ENCODE measurements around the gene CCDC136.

The CCDC136 gene

DNA sequence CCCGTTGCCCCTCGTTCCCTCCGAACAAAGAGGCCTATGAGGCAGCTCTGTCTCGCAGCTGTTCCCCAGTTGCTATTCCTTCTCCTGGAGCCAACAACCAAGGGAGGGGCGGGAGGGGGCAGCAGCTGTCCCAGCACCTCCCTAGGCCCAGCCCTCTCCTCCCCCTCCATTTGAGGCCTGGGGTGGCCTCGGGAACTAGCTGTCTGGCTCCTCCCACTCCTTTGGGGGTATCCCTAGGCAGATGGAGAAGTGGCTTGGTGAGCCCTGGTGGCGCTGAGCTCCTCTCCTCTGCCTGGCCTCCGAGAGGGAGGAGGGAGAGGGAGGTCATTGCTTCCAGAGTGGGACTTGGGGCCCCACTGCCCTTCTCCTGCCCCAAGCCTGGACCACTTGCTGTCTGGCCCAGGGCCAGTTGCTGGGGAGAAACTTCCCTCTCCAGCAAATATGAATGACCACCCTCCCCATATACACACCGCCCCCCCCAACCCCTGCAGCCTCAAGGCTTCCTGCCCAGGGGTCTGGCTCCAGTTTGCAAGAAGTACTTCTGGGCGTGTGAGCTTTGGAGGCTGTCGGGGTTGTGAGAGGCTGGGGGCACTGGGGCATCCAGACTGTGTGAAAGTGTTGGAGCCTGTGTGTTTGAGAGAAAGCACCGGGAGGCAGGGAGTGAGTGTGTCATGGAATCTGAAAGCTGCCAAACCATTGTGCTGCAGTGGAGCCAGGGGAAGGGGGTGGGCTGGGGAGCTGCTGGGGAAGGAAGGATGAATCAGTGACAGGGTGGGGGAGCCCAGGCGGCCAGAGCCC lies 41.6 kb downstream of the CCDC136 start:
- no peak for DNase-seq

DNA sequence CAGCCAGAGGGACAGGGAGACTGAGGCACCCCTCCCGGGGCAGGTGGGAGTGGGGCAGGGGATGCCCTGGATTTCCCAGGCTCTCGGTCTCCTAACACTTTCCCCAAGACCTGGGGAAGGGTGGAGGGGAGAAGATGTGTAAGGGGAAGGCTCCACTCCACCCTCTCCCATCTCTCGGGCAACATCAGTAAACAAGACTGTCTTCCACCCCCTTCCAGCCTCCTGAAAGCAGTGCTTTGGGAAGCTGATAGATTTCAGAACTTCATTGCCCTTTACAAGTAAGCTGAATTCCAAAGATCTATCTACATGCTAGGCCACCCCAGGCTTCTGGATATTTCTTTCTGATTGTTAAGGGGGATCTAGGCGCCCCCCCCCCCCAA lies 42.2 kb downstream of the CCDC136 start:
- DNase-seq = no peak

DNA sequence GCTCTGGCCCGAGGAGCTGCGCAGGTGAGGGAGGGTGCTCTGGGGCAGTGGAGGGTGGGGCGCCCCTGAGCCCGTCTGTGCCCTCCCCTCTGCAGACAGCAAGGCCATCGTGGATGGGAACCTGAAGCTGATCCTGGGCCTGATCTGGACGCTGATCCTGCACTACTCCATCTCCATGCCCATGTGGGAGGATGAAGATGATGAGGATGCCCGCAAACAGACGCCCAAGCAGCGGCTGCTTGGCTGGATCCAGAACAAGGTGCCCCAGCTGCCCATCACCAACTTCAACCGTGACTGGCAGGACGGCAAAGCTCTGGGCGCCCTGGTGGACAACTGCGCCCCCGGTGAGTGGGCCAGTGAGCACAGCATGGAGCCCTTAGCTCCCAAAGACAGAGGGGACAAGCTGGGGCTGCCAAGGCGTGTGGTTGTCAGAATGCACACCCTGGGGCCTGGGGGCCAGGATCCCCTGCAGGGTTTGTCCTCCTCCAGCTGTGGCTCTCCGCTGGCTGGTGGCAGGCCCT lies 43.5 kb downstream of the CCDC136 start:
- DNase-seq = no peak

- DNase-seq = no peak
Measured at GRCh38 chr7:128835790-128836641, 44.2 kb downstream of the CCDC136 start.

GRCh38 chr7:128836729-128837348 lies 45.1 kb downstream of the CCDC136 start:
- no peak for DNase-seq

DNA sequence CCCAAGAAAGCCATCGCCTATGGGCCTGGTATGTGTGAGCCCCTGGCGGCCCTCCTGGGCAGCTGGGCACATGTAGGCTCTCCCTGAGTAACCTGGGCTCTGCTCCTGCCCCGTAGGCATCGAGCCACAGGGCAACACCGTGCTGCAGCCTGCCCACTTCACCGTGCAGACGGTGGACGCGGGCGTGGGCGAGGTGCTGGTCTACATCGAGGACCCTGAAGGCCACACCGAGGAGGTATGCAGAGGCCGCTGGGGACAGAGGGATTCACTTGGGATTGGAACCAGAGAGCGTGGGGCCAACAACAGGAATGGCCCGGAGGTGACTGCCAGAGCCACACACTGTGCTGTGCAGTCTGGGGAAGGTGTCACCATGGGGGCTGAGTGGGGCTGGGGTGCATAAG lies 45.8 kb downstream of the CCDC136 start:
- DNase-seq = no peak

DNA sequence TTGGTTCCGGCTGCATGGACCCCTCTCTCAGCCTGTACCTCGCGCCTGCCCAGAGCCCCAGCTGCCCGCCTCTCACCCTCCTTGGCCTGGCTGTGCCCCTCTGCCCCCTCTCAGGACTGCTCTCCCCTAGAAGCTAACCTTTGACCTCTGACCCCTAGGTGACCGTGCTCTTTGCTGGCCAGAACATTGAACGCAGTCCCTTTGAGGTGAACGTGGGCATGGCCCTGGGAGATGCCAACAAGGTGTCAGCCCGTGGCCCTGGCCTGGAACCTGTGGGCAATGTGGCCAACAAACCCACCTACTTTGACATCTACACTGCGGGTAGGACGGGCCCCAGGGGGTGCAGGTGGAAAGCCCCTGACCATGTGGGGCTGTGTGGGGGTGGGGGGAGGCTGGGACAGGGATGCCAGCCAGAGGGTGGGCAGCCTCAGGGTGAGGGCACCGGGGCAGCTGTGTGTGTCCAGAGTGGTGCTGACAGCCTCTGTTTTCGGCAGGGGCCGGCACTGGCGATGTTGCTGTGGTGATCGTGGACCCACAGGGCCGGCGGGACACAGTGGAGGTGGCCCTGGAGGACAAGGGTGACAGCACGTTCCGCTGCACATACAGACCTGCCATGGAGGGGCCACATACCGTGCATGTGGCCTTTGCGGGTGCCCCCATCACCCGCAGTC lies 46.5 kb downstream of the CCDC136 start:
- no peak for DNase-seq

- DNase-seq = no peak
Measured at GRCh38 chr7:128838981-128839731, 47.4 kb downstream of the CCDC136 start.

GRCh38 chr7:128839751-128840177 lies 48.0 kb downstream of the CCDC136 start:
- no peak for DNase-seq

- no peak for DNase-seq
Measured at GRCh38 chr7:128840326-128841170, 48.8 kb downstream of the CCDC136 start.

GRCh38 chr7:128841171-128841690 lies 49.5 kb downstream of the CCDC136 start:
- no peak for DNase-seq

GRCh38 chr7:128841921-128842673 lies 50.3 kb downstream of the CCDC136 start:
- DNase-seq = no peak

DNA sequence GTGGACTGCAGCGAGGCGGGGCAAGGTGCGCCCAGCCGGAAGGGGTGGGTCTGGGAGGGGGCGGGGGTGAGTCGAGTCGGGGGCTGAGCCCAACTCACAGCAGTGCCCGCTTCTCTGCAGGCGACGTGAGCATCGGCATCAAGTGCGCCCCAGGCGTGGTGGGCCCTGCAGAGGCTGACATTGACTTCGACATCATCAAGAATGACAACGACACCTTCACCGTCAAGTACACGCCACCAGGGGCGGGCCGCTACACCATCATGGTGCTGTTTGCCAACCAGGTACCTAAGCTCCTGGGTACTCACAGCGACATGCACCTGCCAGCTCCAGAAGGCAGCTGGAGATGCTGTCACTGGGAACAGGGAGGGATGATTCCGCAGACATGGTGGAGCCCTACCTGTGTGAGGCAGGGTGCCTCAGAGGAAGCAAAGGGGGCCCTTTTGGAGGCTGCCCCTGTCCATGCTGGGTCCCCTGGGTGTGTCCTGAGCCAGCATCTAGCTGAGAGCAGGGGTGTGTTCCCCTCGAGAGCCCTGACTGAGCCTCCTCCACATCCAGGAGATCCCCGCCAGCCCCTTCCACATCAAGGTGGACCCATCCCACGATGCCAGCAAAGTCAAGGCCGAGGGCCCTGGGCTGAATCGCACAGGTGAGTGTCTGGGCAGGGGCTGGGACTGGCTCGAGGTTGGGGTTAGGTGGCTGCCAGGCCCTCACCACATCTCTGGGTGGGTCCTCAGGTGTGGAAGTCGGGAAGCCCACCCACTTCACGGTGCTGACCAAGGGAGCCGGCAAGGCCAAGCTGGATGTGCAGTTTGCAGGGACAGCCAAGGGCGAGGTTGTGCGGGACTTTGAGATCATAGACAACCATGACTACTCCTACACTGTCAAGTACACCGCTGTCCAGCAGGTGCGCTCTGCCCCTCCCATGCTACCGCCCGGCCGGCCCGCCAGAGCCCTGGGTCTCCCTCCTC lies 51.2 kb downstream of the CCDC136 start:
- DNase-seq = no peak

DNA sequence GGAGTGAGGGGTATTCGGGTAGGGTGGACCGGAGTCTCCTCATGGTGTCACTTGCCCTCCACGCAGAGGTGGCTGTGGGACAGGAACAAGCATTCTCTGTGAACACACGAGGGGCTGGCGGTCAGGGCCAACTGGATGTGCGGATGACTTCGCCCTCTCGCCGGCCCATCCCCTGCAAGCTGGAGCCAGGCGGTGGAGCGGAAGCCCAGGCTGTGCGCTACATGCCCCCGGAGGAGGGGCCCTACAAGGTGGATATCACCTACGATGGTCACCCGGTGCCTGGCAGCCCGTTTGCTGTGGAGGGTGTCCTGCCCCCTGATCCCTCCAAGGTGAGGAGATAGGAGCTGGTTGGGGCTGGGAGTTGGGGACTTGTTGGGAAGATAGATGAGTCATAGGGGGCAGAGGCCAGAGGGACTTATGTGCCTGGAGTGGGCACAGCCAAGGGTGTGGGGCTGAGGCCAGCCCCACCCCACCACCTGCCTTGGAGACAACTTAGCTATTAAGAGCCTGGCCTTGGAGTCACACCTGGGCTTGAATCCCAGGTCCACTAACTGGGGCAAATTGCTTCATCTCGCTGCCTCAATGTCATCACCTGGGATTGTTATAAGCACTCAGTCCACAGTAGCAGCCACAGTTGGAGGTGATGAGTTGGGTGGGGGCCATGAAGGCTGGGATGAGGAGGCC lies 52.3 kb downstream of the CCDC136 start:
- no peak for DNase-seq

DNA sequence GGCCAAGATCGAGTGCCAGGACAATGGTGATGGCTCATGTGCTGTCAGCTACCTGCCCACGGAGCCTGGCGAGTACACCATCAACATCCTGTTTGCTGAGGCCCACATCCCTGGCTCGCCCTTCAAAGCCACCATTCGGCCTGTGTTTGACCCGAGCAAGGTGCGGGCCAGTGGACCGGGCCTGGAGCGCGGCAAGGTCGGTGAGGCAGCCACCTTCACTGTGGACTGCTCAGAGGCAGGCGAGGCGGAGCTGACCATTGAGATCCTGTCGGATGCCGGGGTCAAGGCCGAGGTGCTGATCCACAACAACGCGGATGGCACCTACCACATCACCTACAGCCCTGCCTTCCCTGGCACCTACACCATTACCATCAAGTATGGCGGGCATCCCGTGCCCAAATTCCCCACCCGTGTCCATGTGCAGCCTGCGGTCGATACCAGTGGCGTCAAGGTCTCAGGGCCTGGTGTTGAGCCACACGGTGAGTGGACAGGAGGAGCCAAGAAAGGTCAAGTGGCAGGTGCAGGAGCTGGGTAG lies 53.1 kb downstream of the CCDC136 start:
- DNase-seq = no peak

GRCh38 chr7:128845475-128845874 lies 53.7 kb downstream of the CCDC136 start:
- DNase-seq = no peak

DNA sequence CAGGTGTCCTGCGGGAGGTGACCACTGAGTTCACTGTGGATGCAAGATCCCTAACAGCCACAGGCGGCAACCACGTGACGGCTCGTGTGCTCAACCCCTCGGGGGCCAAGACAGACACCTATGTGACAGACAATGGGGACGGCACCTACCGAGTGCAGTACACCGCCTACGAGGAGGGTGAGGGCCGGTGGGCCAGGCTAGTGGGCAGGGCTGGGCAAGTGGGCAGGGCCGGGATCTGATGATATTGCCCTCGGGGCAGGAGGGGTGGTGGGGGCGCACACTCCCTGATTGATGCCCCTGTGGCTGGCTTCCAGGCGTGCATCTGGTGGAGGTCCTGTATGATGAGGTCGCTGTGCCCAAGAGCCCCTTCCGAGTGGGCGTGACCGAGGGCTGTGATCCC lies 54.2 kb downstream of the CCDC136 start:
- DNase-seq = no peak

Data from NCI-H748 treated with DMSO at 0.1 percent for 48 hours (cell line).